ENCODE data around the gene ELN. TPM values are rescaled to one million over a fixed set of nuclear protein-coding genes. Genes with fewer than 3 reads are reported as not detected.

ELN gene
- total and polyA plus RNA-seq, 9 of the 15 experiments (the other 6 are each of a cell fraction or from before 2014, with no cell fraction given): 0.20 TPM; not detected in 8

DNA sequence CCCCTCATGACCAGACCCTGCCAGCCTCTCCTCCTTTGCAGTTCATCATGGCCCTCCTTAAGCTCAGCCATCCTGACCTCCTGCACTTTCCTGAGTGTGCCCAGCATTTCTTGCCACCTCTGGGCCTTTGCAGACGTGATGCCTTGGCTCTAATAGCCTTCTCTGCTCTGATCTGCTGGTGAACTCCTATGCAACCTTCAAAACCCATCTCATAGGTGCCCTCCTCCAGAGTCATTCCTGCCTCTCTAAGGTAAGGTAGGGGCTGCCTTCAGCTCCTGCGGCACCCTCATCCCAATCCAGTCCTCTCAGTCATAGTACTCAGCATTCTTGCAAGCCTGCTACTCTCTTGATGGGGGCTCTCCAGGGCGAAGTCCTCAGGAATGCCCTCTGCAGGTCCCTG, 19.3 kb upstream of the ELN start:
- intact Hi-C loops (cut with micrococcal nuclease): no loop called here
- Histone ChIP-seq H3K9me1 (ENCODE audit: control insufficient read depth, insufficient read depth, low read length) (no peaks in the 10 kb centered on the region), H2AFZ (ENCODE audit: low read depth, low read length) (no peak overlapping the region), H4K20me1 (replicated peaks; ENCODE audit: control insufficient read depth, insufficient read depth, low read length) (peaks cover 14% of the 10 kb centered on the region), H3K36me3 (ENCODE audit: control insufficient read depth, insufficient read depth, low read length) (no peaks in the 10 kb centered on the region), H3K4me2 (ENCODE audit: insufficient read depth, low read length) (no peak overlapping the region), H3K27me3 (ENCODE audit: control insufficient read depth in 2 of 2, insufficient read depth in 2 of 2, low read length in 2 of 2) (peaks cover 23 to 70% of the 10 kb centered on the region in 2 experiments; a peak in 4 of 5 replicates), H3K27ac (ENCODE audit: extremely low read depth, low read depth, low read length) (no peak overlapping the region), H3K4me1 (replicated peaks in 1 of 2; ENCODE audit: control insufficient read depth in 2 of 2, insufficient read depth in 2 of 2, low read length in 2 of 2) (peaks cover 0 to 12% of the 10 kb centered on the region in 2 experiments; a peak in 2 of 5 replicates), H3K9me3 (replicated peaks; ENCODE audit: control insufficient read depth, insufficient read depth, low read depth, low read length) (no peaks in the 10 kb centered on the region), H3K4me3 (no peak overlapping the region), H3K9ac (ENCODE audit: insufficient read depth in 1 of 2, low read depth in 2 of 2, low read length in 2 of 2) (no peak overlapping the region), H3K79me2 (ENCODE audit: control insufficient read depth, insufficient read depth, low read length) (no peaks in the 10 kb centered on the region)
- 0% methylated on average over 3 of the region's 3 CpGs for WGBS (ENCODE audit: insufficient coverage, low coverage, missing lambda C conversion rate)
- no peak for ATAC-seq
- no peak for DNase-seq (ENCODE audit: extremely low read depth in 1 of 4, low spot score in 3 of 4)
- ChIA-PET CTCF (ENCODE audit: low intra/inter-chr PET ratio) (no interaction called here), POLR2A (interaction anchor here (0.6 to 1.1 kb wide), 3 partner anchors 13 to 220 kb away, joined by 3 to 4 read pairs (median 3); no protein-coding TSS in a partner anchor)
- BruUV-seq (replicated peaks): no TSS peak
- in situ Hi-C loops (cut with MboI): no loop called here
- no peak for FAIRE-seq
- TF ChIP-seq SP2 (IDR thresholded peaks at IDR 0.05; ENCODE audit: extremely low read depth, low read depth, low read length, poor library complexity, severe bottlenecking): no peak
- TF ChIP-seq TBL1XR1 (IDR thresholded peaks at IDR 0.05; ENCODE audit: low read length in 2 of 2): no peak
- TF ChIP-seq, protein P1, sequence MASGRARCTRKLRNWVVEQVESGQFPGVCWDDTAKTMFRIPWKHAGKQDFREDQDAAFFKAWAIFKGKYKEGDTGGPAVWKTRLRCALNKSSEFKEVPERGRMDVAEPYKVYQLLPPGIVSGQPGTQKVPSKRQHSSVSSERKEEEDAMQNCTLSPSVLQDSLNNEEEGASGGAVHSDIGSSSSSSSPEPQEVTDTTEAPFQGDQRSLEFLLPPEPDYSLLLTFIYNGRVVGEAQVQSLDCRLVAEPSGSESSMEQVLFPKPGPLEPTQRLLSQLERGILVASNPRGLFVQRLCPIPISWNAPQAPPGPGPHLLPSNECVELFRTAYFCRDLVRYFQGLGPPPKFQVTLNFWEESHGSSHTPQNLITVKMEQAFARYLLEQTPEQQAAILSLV (tag; IDR thresholded peaks at IDR 0.05): no peak
- no peak for TF ChIP-seq ZNF780A (CRISPR knock-in tag; IDR thresholded peaks at IDR 0.05)
- TF ChIP-seq, protein P2, sequence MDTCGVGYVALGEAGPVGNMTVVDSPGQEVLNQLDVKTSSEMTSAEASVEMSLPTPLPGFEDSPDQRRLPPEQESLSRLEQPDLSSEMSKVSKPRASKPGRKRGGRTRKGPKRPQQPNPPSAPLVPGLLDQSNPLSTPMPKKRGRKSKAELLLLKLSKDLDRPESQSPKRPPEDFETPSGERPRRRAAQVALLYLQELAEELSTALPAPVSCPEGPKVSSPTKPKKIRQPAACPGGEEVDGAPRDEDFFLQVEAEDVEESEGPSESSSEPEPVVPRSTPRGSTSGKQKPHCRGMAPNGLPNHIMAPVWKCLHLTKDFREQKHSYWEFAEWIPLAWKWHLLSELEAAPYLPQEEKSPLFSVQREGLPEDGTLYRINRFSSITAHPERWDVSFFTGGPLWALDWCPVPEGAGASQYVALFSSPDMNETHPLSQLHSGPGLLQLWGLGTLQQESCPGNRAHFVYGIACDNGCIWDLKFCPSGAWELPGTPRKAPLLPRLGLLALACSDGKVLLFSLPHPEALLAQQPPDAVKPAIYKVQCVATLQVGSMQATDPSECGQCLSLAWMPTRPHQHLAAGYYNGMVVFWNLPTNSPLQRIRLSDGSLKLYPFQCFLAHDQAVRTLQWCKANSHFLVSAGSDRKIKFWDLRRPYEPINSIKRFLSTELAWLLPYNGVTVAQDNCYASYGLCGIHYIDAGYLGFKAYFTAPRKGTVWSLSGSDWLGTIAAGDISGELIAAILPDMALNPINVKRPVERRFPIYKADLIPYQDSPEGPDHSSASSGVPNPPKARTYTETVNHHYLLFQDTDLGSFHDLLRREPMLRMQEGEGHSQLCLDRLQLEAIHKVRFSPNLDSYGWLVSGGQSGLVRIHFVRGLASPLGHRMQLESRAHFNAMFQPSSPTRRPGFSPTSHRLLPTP (IDR thresholded peaks at IDR 0.05; ENCODE audit: borderline replicate concordance, extremely low read depth, insufficient read length): no peak
- no peak for TF ChIP-seq DACH1 (IDR thresholded peaks at IDR 0.05; ENCODE audit: partially characterized antibody)
- no peak for TF ChIP-seq MTA2 (IDR thresholded peaks at IDR 0.05; ENCODE audit: low read depth)
- no peak for TF ChIP-seq DPF2 (IDR thresholded peaks at IDR 0.05)
- TF ChIP-seq ZNF75A (CRISPR knock-in tag; IDR thresholded peaks at IDR 0.05): no peak
- no peak for TF ChIP-seq RFX7 (CRISPR knock-in tag; IDR thresholded peaks at IDR 0.05)
- TF ChIP-seq SPI1 (IDR thresholded peaks at IDR 0.05; ENCODE audit: borderline replicate concordance, low read depth, low read length): no peak
- TF ChIP-seq CBX1 (IDR thresholded peaks at IDR 0.05; ENCODE audit: low read depth): no peak
- TF ChIP-seq PHF21A (IDR thresholded peaks at IDR 0.05; ENCODE audit: borderline replicate concordance, low read depth): no peak
- TF ChIP-seq, protein P3, sequence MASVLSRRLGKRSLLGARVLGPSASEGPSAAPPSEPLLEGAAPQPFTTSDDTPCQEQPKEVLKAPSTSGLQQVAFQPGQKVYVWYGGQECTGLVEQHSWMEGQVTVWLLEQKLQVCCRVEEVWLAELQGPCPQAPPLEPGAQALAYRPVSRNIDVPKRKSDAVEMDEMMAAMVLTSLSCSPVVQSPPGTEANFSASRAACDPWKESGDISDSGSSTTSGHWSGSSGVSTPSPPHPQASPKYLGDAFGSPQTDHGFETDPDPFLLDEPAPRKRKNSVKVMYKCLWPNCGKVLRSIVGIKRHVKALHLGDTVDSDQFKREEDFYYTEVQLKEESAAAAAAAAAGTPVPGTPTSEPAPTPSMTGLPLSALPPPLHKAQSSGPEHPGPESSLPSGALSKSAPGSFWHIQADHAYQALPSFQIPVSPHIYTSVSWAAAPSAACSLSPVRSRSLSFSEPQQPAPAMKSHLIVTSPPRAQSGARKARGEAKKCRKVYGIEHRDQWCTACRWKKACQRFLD (CRISPR knock-in tag; IDR thresholded peaks at IDR 0.05): no peak
- TF ChIP-seq BCL6 (CRISPR knock-in tag; IDR thresholded peaks at IDR 0.05): no peak
- TF ChIP-seq BCOR (IDR thresholded peaks at IDR 0.05): no peak
